ENCODE results near the gene FIGNL1.

The FIGNL1 gene

GRCh38 chr7:50426280-50427045, 23.7 kb downstream of the FIGNL1 start:
- DNase-seq: no peak

DNA sequence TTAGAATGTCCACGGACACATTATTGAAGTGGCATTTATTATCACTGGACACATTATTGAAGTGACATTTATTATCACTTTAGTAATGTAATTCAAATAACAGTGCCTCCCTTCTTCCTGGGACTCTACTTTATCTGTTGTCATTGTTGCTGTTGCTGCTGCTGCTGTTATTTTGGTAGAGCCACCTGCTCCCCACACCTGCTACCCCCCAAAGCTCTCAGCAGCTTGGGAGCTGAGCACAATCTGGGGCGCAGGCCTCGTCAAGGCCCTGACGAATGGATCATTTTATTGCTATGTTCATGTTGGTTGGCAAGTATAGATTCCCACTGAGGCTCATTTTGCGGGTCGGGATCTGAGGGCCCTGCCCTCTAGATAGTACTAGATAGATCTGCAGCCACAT, 24.8 kb downstream of the FIGNL1 start:
- DNase-seq: no peak

GRCh38 chr7:50423860-50424259, 26.3 kb downstream of the FIGNL1 start:
- no peak for DNase-seq

DNA sequence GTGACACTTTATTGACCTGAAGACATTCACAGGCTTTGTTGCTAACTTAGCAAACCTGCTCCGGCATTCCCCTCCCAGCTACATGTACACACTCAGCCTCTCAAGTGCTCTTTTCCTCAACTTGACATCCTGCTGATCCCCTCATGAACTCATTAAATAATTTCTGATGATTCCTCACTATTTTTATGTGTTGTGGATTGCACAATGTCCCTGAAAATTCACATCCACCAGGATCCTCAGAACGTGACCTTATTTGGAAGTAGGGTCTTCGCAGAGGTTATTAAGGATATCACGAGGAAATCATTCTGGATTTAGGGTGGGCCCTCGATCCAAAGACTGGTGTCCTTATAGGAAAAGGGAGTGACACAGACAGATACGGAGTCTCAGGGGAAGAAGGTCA, 27.3 kb downstream of the FIGNL1 start:
- no peak for DNase-seq

GRCh38 chr7:50421043-50421442, 29.1 kb downstream of the FIGNL1 start:
- no peak for DNase-seq

DNA sequence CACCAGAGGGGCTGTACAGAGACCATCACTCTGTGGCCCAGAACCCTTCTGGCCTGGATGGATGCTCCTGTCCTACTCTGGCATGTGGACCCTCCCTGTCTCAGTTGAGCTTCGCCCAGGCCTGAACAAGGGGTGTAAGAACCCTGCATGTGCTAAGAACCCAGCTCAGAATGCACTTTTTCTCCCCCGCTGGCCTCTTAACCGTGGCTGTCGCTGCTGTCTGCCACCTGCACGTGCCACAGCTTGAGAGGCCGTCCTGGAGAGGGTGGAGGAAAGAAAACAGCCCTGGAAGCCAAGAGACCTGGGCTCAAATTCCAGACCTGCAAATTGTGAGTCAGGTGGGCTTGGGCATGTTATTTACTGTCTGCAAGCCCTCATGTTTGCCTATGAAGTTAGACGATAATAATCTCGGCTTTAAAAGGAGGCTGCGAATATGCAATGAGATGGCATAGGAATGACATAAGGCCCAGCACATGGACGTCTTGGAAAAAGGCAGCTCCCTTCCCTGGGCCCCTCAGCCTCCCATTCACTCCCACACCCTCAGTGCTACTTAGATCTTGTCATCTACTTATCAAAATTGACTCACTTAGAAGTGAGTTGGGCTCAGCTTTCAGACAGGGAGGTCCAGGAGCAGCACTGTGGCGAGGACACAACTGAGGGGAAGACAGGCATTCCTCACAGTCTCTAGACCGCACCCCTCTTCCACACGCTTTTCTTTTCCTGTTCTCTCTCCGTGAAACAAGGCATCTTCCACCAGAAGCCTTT, 31.4 kb downstream of the FIGNL1 start:
- DNase-seq: no peak

GRCh38 chr7:50418086-50418515, 32.0 kb downstream of the FIGNL1 start:
- DNase-seq: peak; percentile 71 to 73

DNA sequence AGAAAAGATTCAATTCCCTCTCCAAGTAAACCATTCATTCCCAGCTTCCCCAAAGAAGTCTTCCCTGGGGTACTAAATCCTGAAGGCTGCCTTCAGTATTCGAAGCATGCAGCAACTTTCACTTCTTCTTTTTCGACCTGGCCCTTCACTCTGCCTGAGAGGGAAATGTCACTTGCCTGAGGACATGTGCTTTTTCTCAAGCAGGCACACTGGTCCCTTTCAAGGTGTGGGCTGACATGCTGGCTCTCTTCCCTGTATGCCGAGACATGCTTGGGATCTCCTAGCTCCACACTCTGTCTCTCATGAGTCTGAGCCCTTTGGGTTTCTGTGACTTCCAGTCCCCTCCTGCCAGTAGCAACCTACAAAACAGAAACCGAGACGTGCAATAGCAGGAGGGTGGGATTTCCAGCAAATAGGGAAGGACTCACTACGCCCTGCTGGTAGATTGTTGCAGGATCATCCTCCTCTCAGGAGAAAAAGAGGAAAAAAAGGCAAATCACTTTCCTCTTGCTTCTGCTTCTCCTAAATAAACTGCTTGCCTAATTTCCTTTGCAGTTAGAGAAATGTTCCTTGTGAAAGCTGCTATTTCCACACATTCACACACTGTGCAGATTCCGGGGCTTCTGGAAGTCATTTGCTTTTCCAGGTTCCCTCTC, 33.5 kb downstream of the FIGNL1 start:
- DNase-seq: no peak

DNA sequence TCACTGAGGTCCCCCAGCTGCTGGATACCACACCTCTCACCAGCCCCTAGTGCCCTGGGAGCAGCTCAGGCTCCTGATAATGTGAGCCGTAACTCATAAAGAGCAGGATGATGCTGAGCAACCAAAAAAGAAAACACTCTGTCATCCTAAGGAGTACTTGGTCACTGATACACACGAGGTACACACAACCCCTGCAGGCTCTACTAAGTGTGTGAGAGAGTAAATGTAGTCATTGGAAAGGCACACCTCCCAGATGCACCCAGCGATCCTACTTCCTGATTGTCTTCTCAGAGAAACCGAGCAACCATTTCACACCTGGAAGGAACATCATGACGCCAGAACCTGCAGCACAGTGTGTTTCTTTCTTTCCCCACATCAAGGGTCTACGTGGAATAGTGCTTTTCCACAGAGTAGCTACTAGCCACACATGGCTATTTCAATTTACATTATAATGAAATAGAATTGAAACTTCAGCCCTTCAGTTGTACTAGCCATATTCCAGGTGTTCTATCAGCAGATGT, 34.2 kb downstream of the FIGNL1 start:
- DNase-seq: no peak

DNA sequence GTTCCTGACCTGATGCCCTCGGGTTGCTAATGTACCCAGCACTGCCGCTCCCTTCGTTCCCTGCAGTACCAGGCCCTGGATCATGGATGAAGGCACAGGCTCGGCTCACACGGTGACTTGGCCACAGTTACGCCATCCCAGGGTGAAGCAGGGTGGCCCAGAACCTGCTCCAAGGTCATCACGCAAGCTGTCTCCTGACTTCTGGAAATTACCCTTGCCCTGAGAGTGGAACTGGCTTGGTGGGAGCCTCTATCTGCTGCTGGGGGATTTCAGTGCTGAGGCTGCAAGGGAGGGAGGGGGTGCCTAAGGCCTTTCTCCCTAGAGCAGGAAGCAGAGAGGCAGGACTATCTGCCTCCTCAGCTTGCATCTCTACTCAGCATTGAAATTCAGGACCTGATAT, 36.6 kb downstream of the FIGNL1 start:
- no peak for DNase-seq

DNA sequence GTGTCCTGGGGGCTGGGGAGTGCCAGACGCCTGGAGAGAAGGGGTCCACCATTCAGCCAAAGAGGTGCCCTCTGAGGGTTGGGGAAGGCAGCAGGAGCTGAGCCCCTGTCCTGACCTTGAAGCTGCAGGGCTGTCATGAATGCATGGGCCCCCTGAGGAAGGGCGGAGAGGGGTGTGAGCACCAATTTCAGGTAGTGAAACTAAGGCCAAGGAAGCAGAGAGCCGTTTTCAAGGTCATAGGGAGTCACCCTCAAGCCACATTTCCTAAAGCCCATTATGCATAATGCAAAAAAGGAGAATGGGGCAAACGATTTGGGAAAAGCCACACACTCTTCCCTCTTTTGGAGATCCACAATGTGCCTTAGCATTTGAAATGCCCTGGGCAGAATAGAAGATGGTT, 37.2 kb downstream of the FIGNL1 start:
- no peak for DNase-seq

DNA sequence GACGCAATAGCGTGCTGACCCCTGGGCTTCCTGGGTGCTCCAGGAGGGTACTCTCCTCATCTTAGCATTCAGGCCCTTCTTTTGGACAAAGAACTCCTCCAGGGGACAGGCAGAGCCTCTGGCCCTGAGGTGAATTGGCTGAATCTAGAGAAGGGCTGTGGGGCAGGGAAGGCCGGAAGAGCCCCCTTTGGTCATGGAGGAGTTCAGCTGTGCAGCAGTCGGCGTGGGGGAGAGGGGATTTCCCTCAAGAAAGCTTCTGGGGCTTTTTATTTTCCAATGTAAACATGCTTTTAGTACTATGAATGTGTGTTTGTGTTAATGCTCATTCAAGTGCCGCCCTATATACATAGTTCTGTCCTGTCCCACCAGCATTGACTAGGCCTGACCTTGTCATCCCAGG, 38.8 kb downstream of the FIGNL1 start:
- no peak for DNase-seq

GRCh38 chr7:50409856-50410745, 40.0 kb downstream of the FIGNL1 start:
- no peak for DNase-seq

DNA sequence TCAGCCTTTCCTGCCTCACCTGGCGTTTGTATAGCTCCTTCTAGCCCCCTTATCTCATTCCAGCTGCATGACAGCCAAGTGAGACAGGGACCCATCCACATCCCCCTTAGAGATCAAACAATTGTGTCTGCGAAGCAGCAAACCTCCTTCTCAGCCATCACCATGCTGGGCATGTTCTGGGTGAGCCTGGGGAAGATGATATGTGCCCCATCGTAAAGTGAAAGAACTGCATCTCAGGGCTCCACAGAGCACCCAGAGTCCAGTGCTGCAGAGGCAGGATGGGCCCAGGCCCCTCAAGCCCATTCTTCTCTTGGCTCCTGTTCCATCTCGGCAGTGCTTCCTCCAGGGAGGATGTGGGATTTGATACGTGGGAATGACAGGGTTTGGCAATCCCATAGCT, 43.2 kb downstream of the FIGNL1 start:
- DNase-seq: no peak

- DNase-seq: no peak
These were observed 44.9 kb downstream of the FIGNL1 start for GRCh38 chr7:50405221-50405620.

- DNase-seq: no peak
These were observed 45.8 kb downstream of the FIGNL1 start for GRCh38 chr7:50404392-50404791.

DNA sequence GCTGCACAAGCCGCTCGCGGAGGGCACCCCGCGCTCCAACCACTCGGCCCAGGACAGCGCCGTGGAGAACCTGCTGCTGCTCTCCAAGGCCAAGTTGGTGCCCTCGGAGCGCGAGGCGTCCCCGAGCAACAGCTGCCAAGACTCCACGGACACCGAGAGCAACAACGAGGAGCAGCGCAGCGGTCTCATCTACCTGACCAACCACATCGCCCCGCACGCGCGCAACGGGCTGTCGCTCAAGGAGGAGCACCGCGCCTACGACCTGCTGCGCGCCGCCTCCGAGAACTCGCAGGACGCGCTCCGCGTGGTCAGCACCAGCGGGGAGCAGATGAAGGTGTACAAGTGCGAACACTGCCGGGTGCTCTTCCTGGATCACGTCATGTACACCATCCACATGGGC, 50.0 kb downstream of the FIGNL1 start:
- DNase-seq: no peak

GRCh38 chr7:50399635-50400034, 50.5 kb downstream of the FIGNL1 start:
- DNase-seq: no peak

GRCh38 chr7:50399206-50399605, 50.9 kb downstream of the FIGNL1 start:
- no peak for DNase-seq

- DNase-seq: no peak
These were observed 52.2 kb downstream of the FIGNL1 start for GRCh38 chr7:50397971-50398324.

DNA sequence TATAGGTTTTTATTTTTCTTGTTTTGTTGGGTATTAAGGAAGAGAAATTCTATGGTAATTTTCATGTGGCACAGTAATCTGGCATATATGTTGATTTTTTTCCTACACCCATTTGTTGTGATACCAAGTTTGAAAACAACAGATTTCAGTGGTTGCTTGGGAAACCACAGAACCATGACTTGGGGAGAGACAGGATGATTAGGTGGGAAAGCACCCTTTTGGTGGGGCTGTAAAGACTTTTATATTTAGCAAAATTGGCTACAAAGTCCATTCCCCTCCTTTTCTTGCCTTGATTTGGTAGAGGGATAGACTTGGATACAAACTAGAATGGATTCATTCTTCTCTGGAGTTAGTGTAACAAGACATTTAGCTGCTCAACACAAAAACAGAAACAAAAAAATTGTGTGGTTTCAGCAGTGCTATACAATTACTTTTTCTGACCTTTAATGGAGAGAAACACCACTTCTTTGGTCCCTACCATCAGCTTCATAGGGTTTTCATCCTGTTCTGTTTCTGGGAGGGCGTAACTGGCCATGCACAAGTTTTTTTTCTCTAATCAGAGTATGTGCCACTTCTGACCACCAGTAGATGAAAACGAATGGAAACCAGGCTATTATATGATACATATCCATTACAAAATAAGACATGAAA, 52.7 kb downstream of the FIGNL1 start:
- DNase-seq: no peak

DNA sequence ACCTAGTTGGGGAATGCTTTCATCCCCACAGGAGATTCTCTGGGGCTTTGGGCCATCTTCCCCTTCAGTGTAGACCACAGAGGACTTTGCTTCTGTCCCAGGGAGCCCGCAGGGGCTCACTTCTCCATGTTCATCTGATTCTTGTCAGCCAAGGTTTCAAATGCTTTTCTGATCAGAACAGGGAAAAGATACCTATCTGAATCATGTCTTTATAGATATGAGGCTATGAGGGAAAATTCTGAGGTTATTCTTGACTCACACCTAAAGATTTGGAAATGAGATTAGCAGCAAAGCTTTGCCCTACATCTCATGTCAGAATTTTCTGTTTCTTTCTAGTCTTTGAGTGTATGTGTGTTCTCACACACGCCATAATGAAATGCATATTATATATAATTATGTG, 53.3 kb downstream of the FIGNL1 start:
- no peak for DNase-seq

All from NCI-H1930 (cell line).